Subcutaneous abdominal adipose tissue (tissue), 5 donors: Measurements from ENCODE around the gene CNKSR2.
"Not testable (repeated sequence)": the region's sequence is repeated elsewhere in the genome, so short reads cannot be mapped to it uniquely, and the experiment has no call there.

ENCODE experiments used
- H3K27ac ChIP-seq: one replicate; pipeline ENCODE4 v1.7.0; 2013; ENCODE audit warnings: low read depth, mild to moderate bottlenecking, inconsistent platforms, low read length, moderate library complexity
- H3K27me3 ChIP-seq, 5 donors: one replicate each; pipeline ENCODE4 v1.7.0; 2013; ENCODE audit warnings: low read length in 5 of 5, inconsistent platforms in 1 of 5; ENCODE audit not compliant: control insufficient read depth in 5 of 5, insufficient read depth in 4 of 5
- H3K36me3 ChIP-seq, 5 donors: one replicate each; pipeline ENCODE4 v1.7.0; 2013; ENCODE audit warnings: low read length in 5 of 5; ENCODE audit not compliant: control insufficient read depth in 5 of 5, insufficient read depth in 5 of 5
- H3K4me1 ChIP-seq, 5 donors: one replicate each; pipeline ENCODE4 v1.7.0; 2013; ENCODE audit warnings: low read length in 5 of 5, mild to moderate bottlenecking in 3 of 5, moderate library complexity in 1 of 5; ENCODE audit not compliant: control insufficient read depth in 5 of 5, insufficient read depth in 5 of 5
- H3K4me3 ChIP-seq, 5 donors: one replicate each; pipeline ENCODE4 v1.7.0; 2013; ENCODE audit warnings: low read length in 5 of 5, low read depth in 1 of 5
- H3K9ac ChIP-seq, 5 donors: one replicate each; pipeline ENCODE4 v1.7.0; 2013; ENCODE audit warnings: low read length in 5 of 5, mild to moderate bottlenecking in 4 of 5, moderate library complexity in 3 of 5
- H3K9me3 ChIP-seq, 5 donors: one replicate each; pipeline ENCODE4 v1.7.0; 2013; ENCODE audit warnings: low read length in 5 of 5; ENCODE audit not compliant: control insufficient read depth in 5 of 5
- donor health status: healthy.
- donor health status: healthy.
- donor health status: healthy.
- donor health status: healthy.
- donor health status: healthy.

CNKSR2 gene

GRCh38 chrX:21484051-21484450 is 109.8 kb downstream of the CNKSR2 start:
- H3K4me3 ChIP-seq, H3K4me1 ChIP-seq, H3K9ac ChIP-seq, H3K9me3 ChIP-seq, H3K27me3 ChIP-seq, H3K27ac ChIP-seq, H3K36me3 ChIP-seq: not testable (repeated sequence)

GRCh38 chrX:21487832-21488231 is 113.6 kb downstream of the CNKSR2 start:
- H3K36me3 ChIP-seq: no peaks in the 10 kb centered on the region
- H3K4me1 ChIP-seq: no peaks in the 10 kb centered on the region
- no peak overlapping the region for H3K9ac ChIP-seq
- no peak overlapping the region for H3K4me3 ChIP-seq
- no peaks in the 10 kb centered on the region for H3K27me3 ChIP-seq
- H3K9me3 ChIP-seq: no peaks in the 10 kb centered on the region
- no peak overlapping the region for H3K27ac ChIP-seq

GRCh38 chrX:21490341-21490740 is 116.1 kb downstream of the CNKSR2 start:
- no peak overlapping the region for H3K27ac ChIP-seq
- H3K9me3 ChIP-seq: no peaks in the 10 kb centered on the region
- H3K9ac ChIP-seq: no peak overlapping the region
- H3K36me3 ChIP-seq: no peaks in the 10 kb centered on the region
- no peak overlapping the region for H3K4me3 ChIP-seq
- no peaks in the 10 kb centered on the region for H3K27me3 ChIP-seq
- no peaks in the 10 kb centered on the region for H3K4me1 ChIP-seq

GRCh38 chrX:21493226-21493830 is 119.1 kb downstream of the CNKSR2 start:
- Histone ChIP-seq H3K9ac (no peak overlapping the region), H3K9me3 (no peaks in the 10 kb centered on the region), H3K4me3 (no peak overlapping the region), H3K4me1 (no peaks in the 10 kb centered on the region), H3K36me3 (no peaks in the 10 kb centered on the region), H3K27me3 (no peaks in the 10 kb centered on the region), H3K27ac (no peak overlapping the region)

- Histone ChIP-seq H3K4me3 (no peak overlapping the region), H3K9ac (no peak overlapping the region), H3K27me3 (no peaks in the 10 kb centered on the region), H3K27ac (no peak overlapping the region), H3K4me1 (no peaks in the 10 kb centered on the region), H3K36me3 (no peaks in the 10 kb centered on the region), H3K9me3 (no peaks in the 10 kb centered on the region)
Observed at GRCh38 chrX:21503593-21503992, 129.4 kb downstream of the CNKSR2 start.

GRCh38 chrX:21509912-21510311 is 135.7 kb downstream of the CNKSR2 start:
- no peaks in the 10 kb centered on the region for H3K27me3 ChIP-seq
- no peak overlapping the region for H3K27ac ChIP-seq
- H3K36me3 ChIP-seq: no peaks in the 10 kb centered on the region
- H3K9me3 ChIP-seq: no peaks in the 10 kb centered on the region
- H3K9ac ChIP-seq: no peak overlapping the region
- H3K4me1 ChIP-seq: no peaks in the 10 kb centered on the region
- H3K4me3 ChIP-seq: no peak overlapping the region

- Histone ChIP-seq H3K4me3 (no peak overlapping the region), H3K9ac (no peak overlapping the region), H3K27me3 (no peaks in the 10 kb centered on the region), H3K9me3 (no peaks in the 10 kb centered on the region), H3K27ac (no peak overlapping the region), H3K4me1 (no peaks in the 10 kb centered on the region), H3K36me3 (no peaks in the 10 kb centered on the region)
Observed at GRCh38 chrX:21524008-21524407, 149.8 kb downstream of the CNKSR2 start.

- H3K36me3 ChIP-seq: no peaks in the 10 kb centered on the region
- no peak overlapping the region for H3K4me3 ChIP-seq
- no peaks in the 10 kb centered on the region for H3K4me1 ChIP-seq
- H3K27ac ChIP-seq: no peak overlapping the region
- no peaks in the 10 kb centered on the region for H3K9me3 ChIP-seq
- no peaks in the 10 kb centered on the region for H3K27me3 ChIP-seq
- no peak overlapping the region for H3K9ac ChIP-seq
Observed at GRCh38 chrX:21528076-21528475, 153.9 kb downstream of the CNKSR2 start.

GRCh38 chrX:21529771-21530170 is 155.6 kb downstream of the CNKSR2 start:
- Histone ChIP-seq H3K4me3 (no peak overlapping the region), H3K27me3 (no peaks in the 10 kb centered on the region), H3K27ac (no peak overlapping the region), H3K9ac (no peak overlapping the region), H3K9me3 (no peaks in the 10 kb centered on the region), H3K4me1 (no peaks in the 10 kb centered on the region), H3K36me3 (no peaks in the 10 kb centered on the region)

- H3K9me3 ChIP-seq, H3K4me1 ChIP-seq, H3K36me3 ChIP-seq: not testable (repeated sequence)
Observed at GRCh38 chrX:21544642-21545041, 170.4 kb downstream of the CNKSR2 start.

GRCh38 chrX:21559417-21559816 is 185.2 kb downstream of the CNKSR2 start:
- H3K9me3 ChIP-seq: no peaks in the 10 kb centered on the region
- H3K36me3 ChIP-seq: no peaks in the 10 kb centered on the region
- H3K4me3 ChIP-seq: no peak overlapping the region
- H3K27ac ChIP-seq: no peak overlapping the region
- peaks cover 0 to 4% (median 0%) of the 10 kb centered on the region in 5 donors for H3K27me3 ChIP-seq
- no peaks in the 10 kb centered on the region for H3K4me1 ChIP-seq
- no peak overlapping the region for H3K9ac ChIP-seq

More at GRCh38 chrX:21544642-21545041, 170.4 kb downstream of the CNKSR2 start:
- not testable (repeated sequence) for H3K4me3 ChIP-seq, H3K27ac ChIP-seq, H3K9ac ChIP-seq, H3K27me3 ChIP-seq
